GM10248 (cell line): ENCODE data around the gene AIPL1.
A peak's percentile ranks its signal among the peaks of the same experiment; 100 is the strongest.

ENCODE experiments used
- CTCF ChIA-PET: fragments of 300-600 bp; sonication (Branson Sonifier 250); formaldehyde crosslinking; extraction: SDS; loops from one replicate; lab custom pipeline; 2021; ENCODE audit warnings: antibody characterized with exemption; lab: Yijun Ruan, JAX
- POLR2A ChIA-PET: fragments of 350-650 bp; sonication (Branson Sonifier 250); formaldehyde crosslinking; extraction: SDS; loops from one replicate; lab custom pipeline; 2020; ENCODE audit warnings: antibody characterized with exemption; lab: Yijun Ruan, JAX
- DNase-seq: peaks from one replicate; pipeline ENCODE4 v3.0.0; 2012; ENCODE audit errors: extremely low spot score
- TF ChIP-seq, protein P1 (sequence below): IDR thresholded peaks from 2 replicates; pipeline ENCODE4 v1.5.1; 2012; ENCODE audit warnings: mild to moderate bottlenecking, low read depth; ENCODE audit errors: extremely low read depth, missing control alignments, control extremely low read depth

The AIPL1 gene

GRCh38 chr17:6444571-6445335 lies 9.8 kb upstream of the AIPL1 start:
- no peak for DNase-seq
- ChIA-PET POLR2A (no interaction called here), CTCF (interaction anchor here (0.9 to 7.6 kb wide), 3 partner anchors 10 to 30 kb away, joined by 3 to 51 read pairs (median 6); partner anchors contain the start of gene AIPL1)
- TF ChIP-seq, protein P1, sequence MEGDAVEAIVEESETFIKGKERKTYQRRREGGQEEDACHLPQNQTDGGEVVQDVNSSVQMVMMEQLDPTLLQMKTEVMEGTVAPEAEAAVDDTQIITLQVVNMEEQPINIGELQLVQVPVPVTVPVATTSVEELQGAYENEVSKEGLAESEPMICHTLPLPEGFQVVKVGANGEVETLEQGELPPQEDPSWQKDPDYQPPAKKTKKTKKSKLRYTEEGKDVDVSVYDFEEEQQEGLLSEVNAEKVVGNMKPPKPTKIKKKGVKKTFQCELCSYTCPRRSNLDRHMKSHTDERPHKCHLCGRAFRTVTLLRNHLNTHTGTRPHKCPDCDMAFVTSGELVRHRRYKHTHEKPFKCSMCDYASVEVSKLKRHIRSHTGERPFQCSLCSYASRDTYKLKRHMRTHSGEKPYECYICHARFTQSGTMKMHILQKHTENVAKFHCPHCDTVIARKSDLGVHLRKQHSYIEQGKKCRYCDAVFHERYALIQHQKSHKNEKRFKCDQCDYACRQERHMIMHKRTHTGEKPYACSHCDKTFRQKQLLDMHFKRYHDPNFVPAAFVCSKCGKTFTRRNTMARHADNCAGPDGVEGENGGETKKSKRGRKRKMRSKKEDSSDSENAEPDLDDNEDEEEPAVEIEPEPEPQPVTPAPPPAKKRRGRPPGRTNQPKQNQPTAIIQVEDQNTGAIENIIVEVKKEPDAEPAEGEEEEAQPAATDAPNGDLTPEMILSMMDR, result no peak

DNA sequence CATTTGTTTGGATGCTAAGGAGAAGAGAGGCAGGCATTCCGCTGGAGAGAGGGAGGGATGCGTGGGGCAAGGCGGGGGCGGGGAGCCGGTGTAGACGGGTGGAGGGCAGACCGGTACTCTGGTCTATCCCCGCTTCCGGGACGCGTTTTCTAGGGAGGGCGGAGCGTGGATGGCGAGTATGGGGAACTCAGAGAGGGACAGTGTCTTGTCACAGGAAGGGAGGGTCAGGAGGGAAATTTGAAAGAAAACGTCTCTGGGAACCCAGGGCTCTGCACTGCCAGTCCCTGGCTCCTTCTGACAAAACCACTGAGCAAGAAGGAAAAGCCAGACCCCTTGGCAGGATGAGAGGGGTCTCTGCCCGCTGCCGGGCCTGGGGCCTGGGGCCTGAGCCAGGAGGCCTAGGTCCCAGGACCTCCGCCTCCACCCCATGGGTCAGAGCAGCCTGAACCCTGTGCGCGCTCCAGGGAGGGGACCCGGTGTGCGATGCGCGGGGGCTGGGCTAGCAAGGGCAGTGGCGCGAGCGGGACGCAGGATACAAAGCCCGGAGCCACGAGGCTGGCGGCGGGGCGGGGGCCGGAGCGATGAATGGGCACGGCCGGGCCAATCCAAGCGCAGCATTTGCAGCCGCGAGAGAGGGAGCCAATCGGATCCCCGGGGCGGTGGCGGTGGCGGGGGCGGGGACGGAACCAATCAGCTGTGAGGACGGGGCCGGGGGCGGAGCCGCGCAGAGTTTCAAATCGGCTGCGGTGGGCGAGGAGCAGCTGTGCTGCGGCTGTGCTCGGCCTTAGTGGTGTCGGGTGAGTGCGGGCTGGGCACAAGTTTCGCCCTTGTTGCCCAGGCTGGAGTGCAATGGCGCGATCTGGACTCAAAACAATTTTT lies 9.0 kb upstream of the AIPL1 start, which contains the start of gene PIMREG:
Gene PIMREG (plus strand): TSS at position 764 of the 879 bp plus-strand sequence. CDS start 656 bp downstream, outside the sequence.
- ChIA-PET CTCF (interaction anchor here (1.8 to 7.6 kb wide), 2 partner anchors 9 to 22 kb away, joined by 6 to 51 read pairs; partner anchors contain the start of gene AIPL1), POLR2A (no interaction called here)
- DNase-seq, result peak; percentile 97
- TF ChIP-seq, protein P1, result no peak

GRCh38 chr17:6442775-6443174 lies 7.9 kb upstream of the AIPL1 start:
- ChIA-PET POLR2A (interaction anchor here (0.6 kb wide), 1 partner anchor 39 kb away, joined by 3 read pairs; no protein-coding TSS in a partner anchor), CTCF (no interaction called here)
- DNase-seq, result no peak
- TF ChIP-seq, protein P1, result no peak

GRCh38 chr17:6439951-6440350 lies 5.0 kb upstream of the AIPL1 start:
- TF ChIP-seq, protein P1, result no peak
- DNase-seq, result no peak
- POLR2A ChIA-PET, result no interaction called here
- CTCF ChIA-PET, result interaction anchor here (0.9 to 3.4 kb wide), 4 partner anchors 17 to 856 kb away, joined by 3 to 14 read pairs (median 4); partner anchors contain the start of gene NLRP1

GRCh38 chr17:6437956-6438355 lies 3.0 kb upstream of the AIPL1 start:
- ChIA-PET CTCF (no interaction called here), POLR2A (no interaction called here)
- TF ChIP-seq, protein P1, result no peak
- no peak for DNase-seq

DNA sequence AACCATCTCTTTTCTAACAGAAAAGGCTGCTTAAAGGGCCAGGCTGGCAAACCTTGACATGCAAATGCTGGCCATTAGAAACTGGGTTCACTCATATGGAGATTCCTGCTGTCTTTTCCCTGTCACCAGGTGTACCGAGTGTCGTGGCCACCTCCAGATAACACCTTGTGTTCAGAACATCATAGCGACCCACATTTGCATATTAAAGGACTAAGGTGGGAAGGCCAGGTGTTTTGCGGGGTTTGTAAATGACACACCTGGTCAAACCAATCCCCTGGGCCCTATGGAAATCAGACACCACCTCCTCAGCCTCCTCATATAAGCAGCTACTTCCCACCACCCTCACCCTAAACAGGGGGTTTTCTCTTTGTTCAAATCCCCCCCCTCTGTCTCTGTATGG lies 2.5 kb upstream of the AIPL1 start:
- POLR2A ChIA-PET, result no interaction called here
- no peak for DNase-seq
- CTCF ChIA-PET, result interaction anchor here (5.2 kb wide), 1 partner anchor 10 kb away, joined by 51 read pairs; the partner anchor contains the start of gene PIMREG
- TF ChIP-seq, protein P1, result no peak
